ENCODE results near the gene ZNF274.
"Not testable (repeated sequence)": the region's sequence is repeated elsewhere in the genome, so short reads cannot be mapped to it uniquely, and the experiment has no call there.

ZNF274 gene

GRCh38 chr19:58182989-58183816 is at the start of gene ZNF274:
Gene ZNF274, plus strand, starts transcription at chr19:58183061. Its CDS starts 905 bp downstream, at chr19:58183966.
- no peaks in the 10 kb centered on the region for H3K4me1 Mint-ChIP-seq
- H3K36me3 Mint-ChIP-seq (ENCODE audit: low read depth) = peaks cover 94% of the 10 kb centered on the region
- H3K9me3 Mint-ChIP-seq = peaks cover 69% of the 10 kb centered on the region
- H3K27ac Mint-ChIP-seq = peak within 1 kb of the TSS; percentile 95 to 100 (median 98)
- peak within 1 kb of the TSS; percentile 94 to 99 (median 96) for H3K4me3 Mint-ChIP-seq
- no peak for TF ChIP-seq CTCF (IDR thresholded peaks at IDR 0.05; ENCODE audit: unreplicated experiment in 3 of 3)
- H3K27me3 Mint-ChIP-seq (ENCODE audit: low read depth) = no peaks in the 10 kb centered on the region

GRCh38 chr19:58134244-58134643 is 48.6 kb upstream of the ZNF274 start:
- no peak overlapping the region for H3K27ac Mint-ChIP-seq
- H3K27me3 Mint-ChIP-seq (ENCODE audit: low read depth) = peaks cover 3% of the 10 kb centered on the region
- no peaks in the 10 kb centered on the region for H3K4me1 Mint-ChIP-seq
- H3K4me3 Mint-ChIP-seq = no peak overlapping the region
- no peak for TF ChIP-seq CTCF (IDR thresholded peaks at IDR 0.05; ENCODE audit: unreplicated experiment in 3 of 3)
- H3K36me3 Mint-ChIP-seq (ENCODE audit: low read depth) = peaks cover 98% of the 10 kb centered on the region
- peaks cover 76% of the 10 kb centered on the region for H3K9me3 Mint-ChIP-seq

DNA sequence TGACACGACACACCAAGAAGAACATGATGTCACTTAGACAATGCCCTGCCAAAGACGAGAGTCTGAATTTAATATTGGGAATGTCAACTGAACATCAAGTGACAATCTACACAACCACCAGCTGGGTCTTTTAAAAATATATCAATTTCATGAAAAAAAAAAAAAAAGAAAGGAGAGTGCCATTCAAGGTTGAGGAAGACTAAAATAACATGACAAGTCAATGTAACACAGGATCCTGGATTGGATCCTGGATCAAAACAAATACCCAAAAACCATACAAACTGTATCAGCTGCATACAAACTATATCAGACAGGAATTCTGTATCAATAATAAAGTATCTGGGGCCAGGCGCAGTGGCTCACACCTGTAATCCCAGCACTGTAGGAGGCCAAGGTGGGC is 37.0 kb upstream of the ZNF274 start:
- Mint-ChIP-seq H3K27me3 (ENCODE audit: low read depth) (no peaks in the 10 kb centered on the region), H3K27ac (no peak overlapping the region), H3K4me1 (peaks cover 10% of the 10 kb centered on the region), H3K36me3 (ENCODE audit: low read depth) (peaks cover 76% of the 10 kb centered on the region), H3K9me3 (peaks cover 49% of the 10 kb centered on the region), H3K4me3 (peak overlapping the region in 2 of 3 experiments; percentile 8 to 61)
- TF ChIP-seq CTCF (IDR thresholded peaks at IDR 0.05; ENCODE audit: unreplicated experiment in 3 of 3) = no peak

DNA sequence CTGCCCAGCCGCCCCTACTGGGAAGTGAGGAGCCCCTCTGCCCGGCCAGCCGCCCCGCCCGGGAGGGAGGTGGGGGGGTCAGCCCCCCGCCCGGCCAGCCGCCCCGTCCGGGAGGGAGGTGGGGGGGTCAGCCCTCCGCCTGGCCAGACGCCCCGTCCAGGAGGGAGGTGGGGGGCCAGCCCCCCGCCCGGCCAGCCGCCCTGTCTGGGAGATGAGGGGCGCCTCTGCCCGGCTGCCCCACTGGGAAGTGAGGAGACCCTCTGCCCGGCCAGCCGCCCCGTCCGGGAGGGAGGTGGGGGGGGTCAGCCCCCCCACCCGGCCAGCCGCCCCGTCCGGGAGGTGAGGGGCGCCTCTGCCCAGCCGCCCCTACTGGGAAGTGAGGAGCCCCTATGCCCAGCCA is 35.4 kb upstream of the ZNF274 start:
- Mint-ChIP-seq H3K9me3 (peaks cover 57% of the 10 kb centered on the region), H3K36me3 (ENCODE audit: low read depth) (peaks cover 76% of the 10 kb centered on the region)
- H3K4me3 Mint-ChIP-seq; H3K27me3 Mint-ChIP-seq (ENCODE audit: low read depth); H3K4me1 Mint-ChIP-seq; H3K27ac Mint-ChIP-seq: not testable (repeated sequence)

- Mint-ChIP-seq H3K27ac (peak within 1 kb of the TSS; percentile 66 to 69 (median 69)), H3K36me3 (ENCODE audit: low read depth) (peaks cover 69% of the 10 kb centered on the region), H3K9me3 (peaks cover 53% of the 10 kb centered on the region), H3K4me1 (peaks cover 10% of the 10 kb centered on the region), H3K27me3 (ENCODE audit: low read depth) (no peaks in the 10 kb centered on the region), H3K4me3 (peak within 1 kb of the TSS; percentile 89 to 96 (median 90))
- no peak for TF ChIP-seq CTCF (IDR thresholded peaks at IDR 0.05; ENCODE audit: unreplicated experiment in 3 of 3)
Observed at GRCh38 chr19:58150328-58150921, 32.4 kb upstream of the ZNF274 start, which contains the start of gene ZNF329. Gene ZNF329, minus strand, starts transcription at chr19:58150789. Its CDS starts 21,286 bp downstream, at chr19:58129503.

DNA sequence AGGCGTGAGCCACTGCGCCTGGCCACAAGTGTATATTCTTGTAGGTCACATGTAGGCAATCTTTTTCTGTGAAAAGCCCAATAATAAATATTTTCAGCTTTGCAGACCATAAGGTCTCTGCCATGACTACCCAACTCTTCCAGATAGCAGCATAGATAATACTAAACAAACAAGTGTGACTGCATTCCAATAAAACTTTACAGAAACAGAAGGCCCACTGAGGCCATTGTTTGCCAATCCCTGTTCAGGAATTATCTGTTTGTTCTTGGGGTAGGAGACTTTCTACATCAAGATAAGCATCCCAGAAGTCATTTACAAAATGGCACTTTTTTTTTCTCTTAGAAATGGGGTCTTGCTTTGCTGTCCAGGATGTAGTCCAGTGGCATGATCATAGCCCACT is 29.5 kb upstream of the ZNF274 start:
- no peaks in the 10 kb centered on the region for H3K27me3 Mint-ChIP-seq (ENCODE audit: low read depth)
- peak overlapping the region; percentile 84 to 93 (median 91) for H3K4me3 Mint-ChIP-seq
- no peak for TF ChIP-seq CTCF (IDR thresholded peaks at IDR 0.05; ENCODE audit: unreplicated experiment in 3 of 3)
- peaks cover 58% of the 10 kb centered on the region for H3K9me3 Mint-ChIP-seq
- H3K4me1 Mint-ChIP-seq = peaks cover 10% of the 10 kb centered on the region
- no peak overlapping the region for H3K27ac Mint-ChIP-seq
- peaks cover 51% of the 10 kb centered on the region for H3K36me3 Mint-ChIP-seq (ENCODE audit: low read depth)
